Activated CD4-positive, alpha-beta T cell treated with anti-CD3 and anti-CD28 coated beads, Interleukin-2, amount 50 U/mL, for 1 hour (primary cell): ENCODE results near the gene GOLGB1.
"Not testable (repeated sequence)": the region's sequence is repeated elsewhere in the genome, so short reads cannot be mapped to it uniquely, and the experiment has no call there.

Source experiments
- DNase-seq: peaks from one replicate; pipeline ENCODE4 v3.0.0-alpha.2; 2020

The GOLGB1 gene

GRCh38 chr3:121749276-121750086, at the start of gene GOLGB1:
Gene GOLGB1, minus strand, starts transcription at chr3:121749741. Its CDS starts 18,770 bp downstream, at chr3:121730971.
- peak; percentile 86 for DNase-seq

GRCh38 chr3:121796970-121797369, 47.4 kb upstream of the GOLGB1 start:
- DNase-seq = no peak

GRCh38 chr3:121794264-121794983, 44.9 kb upstream of the GOLGB1 start:
- no peak for DNase-seq

GRCh38 chr3:121793078-121793477, 43.5 kb upstream of the GOLGB1 start:
- DNase-seq = no peak

- DNase-seq = no peak
Measured at GRCh38 chr3:121786485-121786884, 36.9 kb upstream of the GOLGB1 start.

GRCh38 chr3:121782784-121783183, 33.2 kb upstream of the GOLGB1 start:
- not testable (repeated sequence) for DNase-seq

GRCh38 chr3:121781611-121782010, 32.1 kb upstream of the GOLGB1 start:
- no peak for DNase-seq

GRCh38 chr3:121775095-121775494, 25.6 kb upstream of the GOLGB1 start:
- DNase-seq = not testable (repeated sequence)

- DNase-seq = no peak
Measured at GRCh38 chr3:121769246-121769645, 19.7 kb upstream of the GOLGB1 start.

- no peak for DNase-seq
Measured at GRCh38 chr3:121768452-121768851, 18.9 kb upstream of the GOLGB1 start.

GRCh38 chr3:121759541-121760202, 10.1 kb upstream of the GOLGB1 start:
- DNase-seq = no peak

- DNase-seq = no peak
Measured at GRCh38 chr3:121758727-121759450, 9.3 kb upstream of the GOLGB1 start.

GRCh38 chr3:121757812-121758545, 8.4 kb upstream of the GOLGB1 start:
- no peak for DNase-seq

- DNase-seq = no peak
Measured at GRCh38 chr3:121757087-121757811, 7.7 kb upstream of the GOLGB1 start.

- no peak for DNase-seq
Measured at GRCh38 chr3:121752772-121753171, 3.2 kb upstream of the GOLGB1 start.

- DNase-seq = no peak
Measured at GRCh38 chr3:121752261-121752660, 2.7 kb upstream of the GOLGB1 start.

GRCh38 chr3:121750087-121750415, 510 bp upstream of the GOLGB1 start:
- DNase-seq = no peak

GRCh38 chr3:121748680-121749275, 763 bp downstream of the GOLGB1 start:
- DNase-seq = no peak

- DNase-seq = no peak
Measured at GRCh38 chr3:121747976-121748375, 1.6 kb downstream of the GOLGB1 start.

GRCh38 chr3:121743106-121743505, 6.4 kb downstream of the GOLGB1 start:
- not testable (repeated sequence) for DNase-seq

GRCh38 chr3:121740896-121741295, 8.6 kb downstream of the GOLGB1 start:
- DNase-seq = no peak
